Type B pancreatic cell (in vitro differentiated cells): ENCODE data around the gene HACE1. TPM values are rescaled to one million over a fixed set of nuclear protein-coding genes. Genes with fewer than 3 reads are reported as not detected.

Experiments used
- DNase-seq: peaks from one replicate; pipeline ENCODE4 v3.0.0; 2021; ENCODE audit warnings: mixed read lengths; ENCODE audit not compliant: unreplicated experiment; ENCODE audit errors: extremely low spot score
- H3K27ac Mint-ChIP-seq: 2 replicates; pipeline ENCODE4 v1.8.0; 2021; ENCODE audit warnings: mild to moderate bottlenecking, mixed read lengths
- H3K27me3 Mint-ChIP-seq: 2 replicates; pipeline ENCODE4 v1.8.0; 2021; ENCODE audit warnings: mixed read lengths
- H3K36me3 Mint-ChIP-seq: 2 replicates; pipeline ENCODE4 v1.8.0; 2021; ENCODE audit warnings: mixed read lengths
- H3K4me1 Mint-ChIP-seq: one replicate; pipeline ENCODE4 v1.8.0; 2021; ENCODE audit warnings: mixed read lengths; ENCODE audit not compliant: unreplicated experiment
- H3K4me3 Mint-ChIP-seq: 2 replicates; pipeline ENCODE4 v1.8.0; 2021; ENCODE audit warnings: mild to moderate bottlenecking, mixed read lengths
- H3K9me3 Mint-ChIP-seq: 2 replicates; pipeline ENCODE4 v1.8.0; 2021; ENCODE audit warnings: mixed read lengths
- total RNA-seq: library from RNA; stranded (reverse); gene quantifications from 2 replicates; pipeline ENCODE4 v1.2.1, GENCODE V29; 2021; ENCODE audit warnings: low replicate concordance
- TF ChIP-seq, protein P1 (sequence below): fragments of 200-600 bp; sonication (generic); conservative IDR thresholded peaks from 2 replicates; pipeline ENCODE4 v1.5.0; 2021; ENCODE audit warnings: antibody characterized with exemption, mild to moderate bottlenecking

The HACE1 gene
- total RNA-seq, 1 donor from 2014 or later: 18.5 TPM

DNA sequence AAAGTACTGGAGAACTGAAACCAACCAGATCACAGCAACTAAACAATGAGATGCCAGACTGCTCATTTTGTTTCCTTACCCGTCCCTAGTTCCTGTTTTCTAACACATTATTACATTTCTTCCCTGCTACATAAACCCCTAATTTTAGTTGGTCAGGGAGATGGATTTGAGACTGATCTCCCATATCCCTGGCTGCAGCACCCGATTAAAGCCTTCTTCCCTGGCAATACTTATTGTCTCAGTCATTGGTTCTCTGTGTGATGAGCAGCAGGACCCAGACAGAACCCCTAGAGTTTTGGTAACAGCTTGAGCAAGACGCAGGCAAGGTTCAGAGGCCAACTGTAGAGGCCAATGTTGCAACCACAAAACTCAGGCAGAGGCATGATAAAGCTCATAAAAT, 28.3 kb upstream of the HACE1 start:
- TF ChIP-seq, protein P1, sequence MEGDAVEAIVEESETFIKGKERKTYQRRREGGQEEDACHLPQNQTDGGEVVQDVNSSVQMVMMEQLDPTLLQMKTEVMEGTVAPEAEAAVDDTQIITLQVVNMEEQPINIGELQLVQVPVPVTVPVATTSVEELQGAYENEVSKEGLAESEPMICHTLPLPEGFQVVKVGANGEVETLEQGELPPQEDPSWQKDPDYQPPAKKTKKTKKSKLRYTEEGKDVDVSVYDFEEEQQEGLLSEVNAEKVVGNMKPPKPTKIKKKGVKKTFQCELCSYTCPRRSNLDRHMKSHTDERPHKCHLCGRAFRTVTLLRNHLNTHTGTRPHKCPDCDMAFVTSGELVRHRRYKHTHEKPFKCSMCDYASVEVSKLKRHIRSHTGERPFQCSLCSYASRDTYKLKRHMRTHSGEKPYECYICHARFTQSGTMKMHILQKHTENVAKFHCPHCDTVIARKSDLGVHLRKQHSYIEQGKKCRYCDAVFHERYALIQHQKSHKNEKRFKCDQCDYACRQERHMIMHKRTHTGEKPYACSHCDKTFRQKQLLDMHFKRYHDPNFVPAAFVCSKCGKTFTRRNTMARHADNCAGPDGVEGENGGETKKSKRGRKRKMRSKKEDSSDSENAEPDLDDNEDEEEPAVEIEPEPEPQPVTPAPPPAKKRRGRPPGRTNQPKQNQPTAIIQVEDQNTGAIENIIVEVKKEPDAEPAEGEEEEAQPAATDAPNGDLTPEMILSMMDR: no peak
- Mint-ChIP-seq H3K4me1 (no peaks in the 10 kb centered on the region), H3K27ac (no peak overlapping the region)

GRCh38 chr6:104887350-104887749, 27.6 kb upstream of the HACE1 start:
- Mint-ChIP-seq H3K9me3 (peaks cover 12% of the 10 kb centered on the region), H3K27ac (no peak overlapping the region), H3K4me3 (no peak overlapping the region), H3K27me3 (no peaks in the 10 kb centered on the region), H3K36me3 (no peaks in the 10 kb centered on the region), H3K4me1 (no peaks in the 10 kb centered on the region)
- no peak for DNase-seq
- TF ChIP-seq, protein P1: no peak

More for the DNA sequence above, 28.3 kb upstream of the HACE1 start:
- H3K4me3 Mint-ChIP-seq: no peak overlapping the region
- no peaks in the 10 kb centered on the region for H3K36me3 Mint-ChIP-seq
- no peak for DNase-seq
- no peaks in the 10 kb centered on the region for H3K27me3 Mint-ChIP-seq
- H3K9me3 Mint-ChIP-seq: peaks cover 12% of the 10 kb centered on the region

DNA sequence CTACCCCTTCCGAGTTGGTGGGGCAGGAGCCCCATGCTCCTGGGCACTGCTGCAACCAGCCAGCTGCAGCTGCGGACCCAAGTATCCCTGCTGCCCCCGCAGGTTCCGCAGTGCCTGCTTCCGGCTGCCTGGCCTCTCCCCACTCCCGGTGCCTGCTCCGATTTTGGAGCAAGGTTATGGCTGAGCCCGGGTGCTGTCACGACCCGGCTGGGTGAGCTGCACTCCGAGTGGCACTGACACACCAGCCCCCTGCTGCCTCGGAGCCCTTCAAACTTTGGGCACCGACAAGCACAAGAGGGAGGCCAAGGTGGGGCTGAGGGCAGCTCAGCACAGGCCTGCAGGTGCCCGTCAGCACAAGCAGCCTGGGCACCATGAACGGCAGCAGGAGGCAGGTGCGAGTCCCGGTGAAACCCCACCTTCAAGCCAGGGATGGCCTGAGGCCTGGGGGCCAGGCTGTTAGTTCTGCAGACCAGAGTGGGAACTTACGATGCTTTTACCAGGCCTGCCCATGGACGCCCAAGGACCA, 25.9 kb upstream of the HACE1 start:
- no peak for DNase-seq
- Mint-ChIP-seq H3K4me3 (no peak overlapping the region), H3K9me3 (peaks cover 12% of the 10 kb centered on the region), H3K4me1 (no peaks in the 10 kb centered on the region), H3K27ac (no peak overlapping the region), H3K36me3 (no peaks in the 10 kb centered on the region), H3K27me3 (peaks cover under 1% of the 10 kb centered on the region)
- TF ChIP-seq, protein P1: no peak

- TF ChIP-seq, protein P1: no peak
- Mint-ChIP-seq H3K4me1 (no peaks in the 10 kb centered on the region), H3K4me3 (no peak overlapping the region), H3K36me3 (no peaks in the 10 kb centered on the region), H3K9me3 (peaks cover 12% of the 10 kb centered on the region), H3K27me3 (peaks cover 4% of the 10 kb centered on the region), H3K27ac (no peak overlapping the region)
- DNase-seq: no peak
These were observed 25.3 kb upstream of the HACE1 start for GRCh38 chr6:104884867-104885517.

DNA sequence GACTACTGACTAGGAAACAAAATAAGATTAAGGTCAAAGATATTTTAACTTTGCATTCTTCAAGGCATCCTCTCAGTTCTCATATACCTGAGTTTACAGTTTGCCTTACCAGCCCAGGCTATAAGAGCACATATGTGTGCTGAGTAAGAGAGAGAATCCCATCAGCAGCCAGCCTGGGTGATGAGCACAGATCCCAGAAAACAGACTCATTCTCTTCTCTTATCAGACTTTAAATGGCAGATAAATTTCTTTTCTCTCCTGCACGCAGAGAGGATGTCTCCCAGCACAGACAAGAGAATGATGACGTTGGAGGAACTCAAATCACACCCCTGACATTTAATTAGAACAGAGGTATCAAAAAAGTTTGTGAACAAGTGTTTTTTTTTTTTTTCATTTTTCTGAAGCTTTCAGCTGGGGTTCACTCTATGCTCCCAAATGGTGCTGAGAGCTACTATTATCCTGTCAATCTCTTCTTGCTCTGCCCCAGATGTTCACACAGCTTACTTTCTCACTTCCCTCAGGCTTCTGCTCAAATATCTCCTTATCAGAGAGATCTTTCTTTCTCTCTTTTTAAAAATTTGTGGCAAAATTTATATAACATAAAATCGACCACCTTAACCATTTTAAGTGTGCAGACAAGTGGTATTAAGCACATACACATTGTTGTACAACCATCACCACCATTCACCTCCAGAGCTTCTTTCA, 22.4 kb upstream of the HACE1 start:
- Mint-ChIP-seq H3K27ac (no peak overlapping the region), H3K4me3 (no peak overlapping the region), H3K9me3 (peaks cover 1% of the 10 kb centered on the region), H3K4me1 (no peaks in the 10 kb centered on the region), H3K36me3 (no peaks in the 10 kb centered on the region), H3K27me3 (peaks cover 4% of the 10 kb centered on the region)
- DNase-seq: no peak
- TF ChIP-seq, protein P1: no peak
